CD14-positive monocyte (primary cell): ENCODE results near the gene DLL3. TPM values are rescaled to one million over a fixed set of nuclear protein-coding genes. Genes with fewer than 3 reads are reported as not detected.
A peak's percentile ranks its signal among the peaks of the same experiment; 100 is the strongest.
"Not testable (repeated sequence)": the region's sequence is repeated elsewhere in the genome, so short reads cannot be mapped to it uniquely, and the experiment has no call there.

Experiments used
- DNase-seq, 3 donors: peaks; one replicate each; pipeline ENCODE4 v3.0.0-alpha.2; 2011 to 2022
- H2AFZ ChIP-seq: 2 replicates; pipeline ENCODE4 v1.6.0; 2012; ENCODE audit warnings: mild to moderate bottlenecking, low read depth, low read length, inconsistent platforms; ENCODE audit not compliant: insufficient read depth, poor library complexity, severe bottlenecking
- H3K27ac ChIP-seq, 2 donors: 1 replicate in 1 of 2; 2 replicates in 1 of 2; pipeline ENCODE4 v1.5.1; 2012 to 2013; ENCODE audit warnings: low read length in 2 of 2, control low read depth in 1 of 2, inconsistent platforms in 1 of 2, low read depth in 1 of 2, mild to moderate bottlenecking in 1 of 2
- H3K27me3 ChIP-seq, 2 donors: one replicate each; pipeline versions ENCODE4 v1.6.0 to v1.6.1; 2011 to 2013; ENCODE audit warnings: low read length in 2 of 2; ENCODE audit not compliant: control insufficient read depth in 2 of 2, insufficient read depth in 2 of 2
- H3K36me3 ChIP-seq, 2 donors: replicated peaks in 1 of 2; 1 replicate in 1 of 2; 2 replicates in 1 of 2; pipeline versions ENCODE4 v1.5.1 to v1.6.1; 2012 to 2013; ENCODE audit warnings: low read length in 2 of 2, control low read depth in 1 of 2, inconsistent platforms in 1 of 2, mild to moderate bottlenecking in 1 of 2; ENCODE audit not compliant: insufficient read depth in 2 of 2, control insufficient read depth in 1 of 2
- H3K4me1 ChIP-seq, 2 donors: 1 replicate in 1 of 2; 2 replicates in 1 of 2; pipeline versions ENCODE4 v1.5.1 to v1.6.1; 2012 to 2013; ENCODE audit warnings: low read length in 2 of 2, control low read depth in 1 of 2, inconsistent platforms in 1 of 2, mild to moderate bottlenecking in 1 of 2, moderate library complexity in 1 of 2; ENCODE audit not compliant: insufficient read depth in 2 of 2, control insufficient read depth in 1 of 2
- H3K4me2 ChIP-seq: replicated peaks from 2 replicates; pipeline ENCODE3; 2012; ENCODE audit warnings: low read length, moderate library complexity, mild to moderate bottlenecking; ENCODE audit not compliant: poor library complexity, severe bottlenecking; ENCODE audit errors: extremely low read depth
- H3K4me3 ChIP-seq, 3 experiments: fragments of 200-600 bp in 1 of 3; sonication (generic) in 1 of 3; replicated peaks in 1 of 3; 1 replicate in 2 of 3; 2 replicates in 1 of 3; pipeline ENCODE4 v1.5.1; 2011 to 2013; ENCODE audit warnings: low read length in 3 of 3, mild to moderate bottlenecking in 3 of 3, control low read depth in 2 of 3, low read depth in 2 of 3, inconsistent platforms in 1 of 3, moderate library complexity in 1 of 3
- H3K79me2 ChIP-seq: 2 replicates; pipeline ENCODE4 v1.6.0; 2012; ENCODE audit warnings: mild to moderate bottlenecking, control low read depth, inconsistent platforms, low read length, moderate library complexity; ENCODE audit not compliant: insufficient read depth
- H3K9ac ChIP-seq: 2 replicates; pipeline ENCODE4 v1.6.0; 2017; ENCODE audit warnings: low read length, mild to moderate bottlenecking; ENCODE audit not compliant: insufficient read depth, poor library complexity, severe bottlenecking
- H3K9me3 ChIP-seq, 2 donors: replicated peaks in 1 of 2; 1 replicate in 1 of 2; 2 replicates in 1 of 2; pipeline versions ENCODE4 v1.5.1 to v1.6.1; 2012 to 2013; ENCODE audit warnings: low read length in 2 of 2, control low read depth in 1 of 2; ENCODE audit not compliant: control insufficient read depth in 1 of 2, insufficient read depth in 1 of 2
- H4K20me1 ChIP-seq: 2 replicates; pipeline ENCODE4 v1.6.0; 2012; ENCODE audit warnings: mild to moderate bottlenecking, low read length, control low read depth, moderate library complexity; ENCODE audit not compliant: insufficient read depth
- H3K27ac Mint-ChIP-seq, 7 donors: one replicate each; pipeline ENCODE4 v1.8.0; 2020; ENCODE audit warnings: mild to moderate bottlenecking in 7 of 7, mixed read lengths in 7 of 7, moderate library complexity in 6 of 7, inconsistent platforms in 2 of 7
- H3K27me3 Mint-ChIP-seq, 3 donors: one replicate each; pipeline ENCODE4 v1.8.0; 2021 to 2022; ENCODE audit warnings: low read depth in 3 of 3, mild to moderate bottlenecking in 3 of 3, mixed read lengths in 3 of 3, moderate library complexity in 3 of 3, inconsistent platforms in 1 of 3
- H3K36me3 Mint-ChIP-seq, 2 donors: one replicate each; pipeline ENCODE4 v1.8.0; 2020; ENCODE audit warnings: mixed read lengths in 2 of 2, inconsistent platforms in 1 of 2, mild to moderate bottlenecking in 1 of 2
- H3K4me1 Mint-ChIP-seq: one replicate; pipeline ENCODE4 v1.8.0; 2020; ENCODE audit warnings: mild to moderate bottlenecking, mixed read lengths
- H3K4me3 Mint-ChIP-seq, 2 donors: one replicate each; pipeline ENCODE4 v1.8.0; 2020; ENCODE audit warnings: mild to moderate bottlenecking in 2 of 2, mixed read lengths in 2 of 2, moderate library complexity in 1 of 2
- H3K9me3 Mint-ChIP-seq, 7 donors: one replicate each; pipeline ENCODE4 v1.8.0; 2020 to 2022; ENCODE audit warnings: mixed read lengths in 7 of 7, mild to moderate bottlenecking in 6 of 7, moderate library complexity in 6 of 7, inconsistent platforms in 2 of 7
- WGBS: methylation state at CpG from one replicate; pipeline ENCODE4 v1.1.5; 2013; ENCODE audit warnings: missing lambda C conversion rate; ENCODE audit not compliant: insufficient coverage; 5-methylcytosine and 5-hydroxymethylcytosine counted together
- intact Hi-C, 2 donors: fragments of 100-400 bp; cut with micrococcal nuclease; formaldehyde crosslinking; loops; one replicate each; pipeline versions ENCODE4 v1.15.0 to v1.15.1; 2023
- polyA plus RNA-seq, 3 donors: library from polyadenylated mRNA; depleted of rRNA in 1 of 3; unstranded in 2 of 3; stranded (reverse) in 1 of 3; fragments of 300-500 nt in 2 of 3; fragments of >200 nt in 1 of 3; fragmentation: Illumina TruSeq in 2 of 3; gene quantifications; 1 replicate in 2 of 3; 2 replicates in 1 of 3; pipeline ENCODE4 v1.2.3, GENCODE V29; 2012 to 2021
- TF ChIP-seq, protein P1 (sequence below): fragments of 200-600 bp; IDR thresholded peaks from one replicate; pipeline ENCODE4 v1.8.0; 2022; ENCODE audit warnings: antibody characterized with exemption, mild to moderate bottlenecking

The DLL3 gene
- polyA plus RNA-seq, 3 donors: not detected

DNA sequence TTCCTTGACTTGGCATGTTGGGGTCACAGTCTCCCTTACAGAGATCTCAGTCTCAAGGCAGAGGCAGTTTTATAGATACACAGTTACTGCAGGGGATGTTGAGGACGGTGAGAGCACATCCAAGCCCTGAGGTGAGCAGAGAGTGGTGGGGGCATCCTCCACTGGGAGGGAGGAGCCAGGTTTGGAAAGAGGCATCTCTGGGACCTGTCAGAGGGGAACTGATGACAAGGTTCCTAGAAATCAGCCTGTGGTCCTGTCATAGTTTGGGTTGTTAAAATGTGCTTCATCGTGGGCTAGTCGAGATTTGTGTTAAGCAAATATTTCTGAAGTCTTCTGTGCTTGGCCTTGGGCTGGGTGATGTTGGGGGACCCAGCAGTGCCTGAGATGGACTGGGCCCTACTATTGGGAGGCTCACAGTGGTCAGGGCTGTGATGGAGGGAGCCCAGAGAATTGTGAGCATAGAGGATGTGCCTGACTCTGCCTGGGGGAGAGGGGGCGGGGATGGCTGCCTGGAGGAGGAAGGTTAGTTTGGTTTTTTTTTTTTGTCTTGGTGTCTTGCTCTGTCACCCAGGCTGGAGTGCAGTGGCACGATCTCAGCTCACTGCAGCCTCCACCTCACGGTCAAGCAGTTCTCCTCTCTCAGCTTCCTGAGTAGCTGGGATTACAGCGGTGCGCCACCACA is 49.5 kb upstream of the DLL3 start:
- H3K9ac ChIP-seq: no peak overlapping the region
- WGBS: 58% methylated on average over 3 of the region's 8 CpGs
- TF ChIP-seq, protein P1, sequence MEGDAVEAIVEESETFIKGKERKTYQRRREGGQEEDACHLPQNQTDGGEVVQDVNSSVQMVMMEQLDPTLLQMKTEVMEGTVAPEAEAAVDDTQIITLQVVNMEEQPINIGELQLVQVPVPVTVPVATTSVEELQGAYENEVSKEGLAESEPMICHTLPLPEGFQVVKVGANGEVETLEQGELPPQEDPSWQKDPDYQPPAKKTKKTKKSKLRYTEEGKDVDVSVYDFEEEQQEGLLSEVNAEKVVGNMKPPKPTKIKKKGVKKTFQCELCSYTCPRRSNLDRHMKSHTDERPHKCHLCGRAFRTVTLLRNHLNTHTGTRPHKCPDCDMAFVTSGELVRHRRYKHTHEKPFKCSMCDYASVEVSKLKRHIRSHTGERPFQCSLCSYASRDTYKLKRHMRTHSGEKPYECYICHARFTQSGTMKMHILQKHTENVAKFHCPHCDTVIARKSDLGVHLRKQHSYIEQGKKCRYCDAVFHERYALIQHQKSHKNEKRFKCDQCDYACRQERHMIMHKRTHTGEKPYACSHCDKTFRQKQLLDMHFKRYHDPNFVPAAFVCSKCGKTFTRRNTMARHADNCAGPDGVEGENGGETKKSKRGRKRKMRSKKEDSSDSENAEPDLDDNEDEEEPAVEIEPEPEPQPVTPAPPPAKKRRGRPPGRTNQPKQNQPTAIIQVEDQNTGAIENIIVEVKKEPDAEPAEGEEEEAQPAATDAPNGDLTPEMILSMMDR: no peak
- H4K20me1 ChIP-seq: peaks cover 67% of the 10 kb centered on the region
- DNase-seq: no peak
- no peak overlapping the region for H2AFZ ChIP-seq
- no peaks in the 10 kb centered on the region for H3K9me3 ChIP-seq
- peaks cover 34 to 38% of the 10 kb centered on the region in 2 donors for H3K4me1 ChIP-seq
- H3K27me3 ChIP-seq: no peaks in the 10 kb centered on the region
- H3K4me3 ChIP-seq: no peak overlapping the region
- Mint-ChIP-seq H3K4me3 (no peak overlapping the region), H3K36me3 (peaks cover 42 to 57% of the 10 kb centered on the region in 2 donors), H3K9me3 (peaks cover 0 to 3% (median 0%) of the 10 kb centered on the region in 7 donors), H3K27ac (peak overlapping the region; percentile 57 to 90 (median 67)), H3K4me1 (peaks cover 51% of the 10 kb centered on the region), H3K27me3 (no peaks in the 10 kb centered on the region)
- peaks cover 26 to 54% of the 10 kb centered on the region in 2 donors for H3K36me3 ChIP-seq
- H3K79me2 ChIP-seq: peaks cover 94% of the 10 kb centered on the region
- peak overlapping the region; percentile 3 to 100 for H3K27ac ChIP-seq
- intact Hi-C loops: loop anchor here (5.0 to 10.0 kb wide), 2 partner anchors 86 to 88 kb away; partner anchors contain the start of gene EID2B (in 1 of the 2)
- no peak overlapping the region for H3K4me2 ChIP-seq

DNA sequence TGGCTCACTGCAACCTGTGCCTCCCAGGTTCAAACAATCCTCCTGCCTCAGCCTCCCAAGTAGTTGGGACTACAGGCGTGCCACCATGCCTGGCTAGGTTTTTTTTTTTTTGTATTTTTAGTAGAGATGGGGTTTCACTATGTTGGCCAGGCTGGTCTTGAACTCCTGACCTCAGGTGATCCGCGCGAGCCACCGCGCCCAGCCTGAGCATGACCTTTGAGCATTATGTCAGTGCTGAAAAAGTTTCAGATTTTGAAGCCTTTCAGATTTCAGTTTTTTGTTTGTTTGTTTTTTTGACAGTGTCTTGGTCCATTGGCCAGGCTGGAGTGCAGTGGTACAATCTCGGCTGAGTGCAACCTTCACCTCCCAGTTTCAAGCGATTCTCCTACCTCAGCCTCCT is 47.5 kb upstream of the DLL3 start:
- not testable (repeated sequence) for H3K4me3 Mint-ChIP-seq, H3K27ac Mint-ChIP-seq
- peaks cover 38% of the 10 kb centered on the region for H3K4me1 Mint-ChIP-seq

More for the DNA sequence above, 47.5 kb upstream of the DLL3 start:
- peaks cover 54 to 76% of the 10 kb centered on the region in 2 donors for H3K36me3 Mint-ChIP-seq
- H4K20me1 ChIP-seq: peaks cover 82% of the 10 kb centered on the region
- H3K4me3 ChIP-seq, H2AFZ ChIP-seq, H3K9me3 Mint-ChIP-seq, intact Hi-C loops, H3K9me3 ChIP-seq, H3K27me3 ChIP-seq, H3K4me2 ChIP-seq, H3K9ac ChIP-seq, H3K27me3 Mint-ChIP-seq, H3K27ac ChIP-seq, DNase-seq: not testable (repeated sequence)
- H3K79me2 ChIP-seq: peaks cover 90% of the 10 kb centered on the region
- H3K4me1 ChIP-seq: peaks cover 21 to 23% of the 10 kb centered on the region in 2 donors
- peaks cover 34 to 68% of the 10 kb centered on the region in 2 donors for H3K36me3 ChIP-seq
- 100% methylated on average over 5 of the region's 8 CpGs for WGBS
